Activated CD8-positive, alpha-beta memory T cell treated with anti-CD3 and anti-CD28 coated beads, Interleukin-2, amount 50 U/mL, for 1 hour (primary cell): ENCODE measurements around the gene KIF24.
"Not testable (repeated sequence)": the region's sequence is repeated elsewhere in the genome, so short reads cannot be mapped to it uniquely, and the experiment has no call there.

Source experiments
- DNase-seq: peaks from one replicate; pipeline ENCODE4 v3.0.0-alpha.2; 2020; ENCODE audit errors: extremely low read depth

KIF24 gene, protein sequence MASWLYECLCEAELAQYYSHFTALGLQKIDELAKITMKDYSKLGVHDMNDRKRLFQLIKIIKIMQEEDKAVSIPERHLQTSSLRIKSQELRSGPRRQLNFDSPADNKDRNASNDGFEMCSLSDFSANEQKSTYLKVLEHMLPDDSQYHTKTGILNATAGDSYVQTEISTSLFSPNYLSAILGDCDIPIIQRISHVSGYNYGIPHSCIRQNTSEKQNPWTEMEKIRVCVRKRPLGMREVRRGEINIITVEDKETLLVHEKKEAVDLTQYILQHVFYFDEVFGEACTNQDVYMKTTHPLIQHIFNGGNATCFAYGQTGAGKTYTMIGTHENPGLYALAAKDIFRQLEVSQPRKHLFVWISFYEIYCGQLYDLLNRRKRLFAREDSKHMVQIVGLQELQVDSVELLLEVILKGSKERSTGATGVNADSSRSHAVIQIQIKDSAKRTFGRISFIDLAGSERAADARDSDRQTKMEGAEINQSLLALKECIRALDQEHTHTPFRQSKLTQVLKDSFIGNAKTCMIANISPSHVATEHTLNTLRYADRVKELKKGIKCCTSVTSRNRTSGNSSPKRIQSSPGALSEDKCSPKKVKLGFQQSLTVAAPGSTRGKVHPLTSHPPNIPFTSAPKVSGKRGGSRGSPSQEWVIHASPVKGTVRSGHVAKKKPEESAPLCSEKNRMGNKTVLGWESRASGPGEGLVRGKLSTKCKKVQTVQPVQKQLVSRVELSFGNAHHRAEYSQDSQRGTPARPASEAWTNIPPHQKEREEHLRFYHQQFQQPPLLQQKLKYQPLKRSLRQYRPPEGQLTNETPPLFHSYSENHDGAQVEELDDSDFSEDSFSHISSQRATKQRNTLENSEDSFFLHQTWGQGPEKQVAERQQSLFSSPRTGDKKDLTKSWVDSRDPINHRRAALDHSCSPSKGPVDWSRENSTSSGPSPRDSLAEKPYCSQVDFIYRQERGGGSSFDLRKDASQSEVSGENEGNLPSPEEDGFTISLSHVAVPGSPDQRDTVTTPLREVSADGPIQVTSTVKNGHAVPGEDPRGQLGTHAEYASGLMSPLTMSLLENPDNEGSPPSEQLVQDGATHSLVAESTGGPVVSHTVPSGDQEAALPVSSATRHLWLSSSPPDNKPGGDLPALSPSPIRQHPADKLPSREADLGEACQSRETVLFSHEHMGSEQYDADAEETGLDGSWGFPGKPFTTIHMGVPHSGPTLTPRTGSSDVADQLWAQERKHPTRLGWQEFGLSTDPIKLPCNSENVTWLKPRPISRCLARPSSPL (N-terminal part only)

DNA sequence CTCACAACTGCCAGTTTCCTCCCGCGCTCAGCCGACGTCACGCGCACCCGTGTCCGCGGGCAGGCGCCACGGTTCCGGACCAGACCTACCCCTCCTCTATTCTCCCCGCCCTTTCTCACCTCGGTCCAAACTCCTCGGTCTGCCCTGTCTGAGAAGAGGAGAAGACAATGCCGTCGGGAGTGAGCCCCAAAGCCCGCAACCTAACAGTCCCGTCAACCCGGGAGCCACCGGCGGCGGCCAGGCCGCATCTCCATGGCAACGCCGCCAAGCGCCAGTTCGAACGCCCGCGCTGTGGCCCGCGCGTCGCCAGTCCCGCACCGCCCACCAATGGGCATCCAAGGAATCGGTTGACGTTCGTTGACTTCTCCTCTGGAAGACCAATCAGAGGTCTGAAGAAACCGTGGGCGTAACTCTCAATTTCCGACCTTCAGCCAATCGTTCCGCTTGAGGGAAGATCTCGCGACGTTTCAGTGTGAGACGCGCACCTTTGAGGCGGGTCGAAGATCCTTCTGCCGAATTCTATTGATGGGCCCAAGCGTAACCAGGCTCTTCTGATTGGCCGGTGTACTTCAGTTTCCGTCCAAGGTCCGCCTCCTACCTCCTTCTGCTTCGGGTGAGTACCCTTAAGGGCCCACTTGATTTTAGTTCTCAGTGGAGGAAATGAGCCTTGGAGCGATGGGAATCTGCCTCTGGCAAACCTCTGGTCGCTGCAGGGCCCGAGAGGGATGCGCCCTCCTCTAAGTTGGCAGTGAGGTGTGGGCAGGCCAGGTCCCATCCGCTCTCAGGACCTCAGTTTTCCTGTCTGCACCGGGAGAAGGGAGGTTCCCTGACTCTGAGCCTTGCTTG, at the start of gene KIF24, which contains the start of gene NUDT2:
Gene KIF24, minus strand, starts transcription at position 282 of the 846 bp plus-strand sequence. CDS start 17,922 bp downstream, outside the sequence.
Gene NUDT2, plus strand, starts transcription at position 583 of the 846 bp plus-strand sequence. CDS start 9,471 bp downstream, outside the sequence.
- DNase-seq, result peak; percentile 92

- no peak for DNase-seq
Observed at GRCh38 chr9:34378376-34379060, 49.5 kb upstream of the KIF24 start.

DNA sequence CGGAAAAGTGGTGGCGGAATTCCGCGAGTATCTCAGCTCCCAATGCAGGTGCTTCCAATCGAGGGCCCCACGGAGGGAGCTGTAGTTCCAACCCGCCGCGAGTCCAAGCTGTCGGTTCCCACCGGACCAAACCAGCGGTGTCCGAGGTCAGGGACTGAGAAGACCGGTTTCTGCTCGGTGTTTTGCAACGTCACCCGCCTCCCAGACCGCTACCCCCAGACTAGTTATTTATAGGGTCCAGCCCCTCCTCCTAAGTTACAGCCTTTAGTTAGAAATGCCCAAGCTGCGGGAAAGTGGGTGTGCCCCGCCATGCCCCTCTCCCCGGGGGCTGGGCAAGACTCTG, 48.3 kb upstream of the KIF24 start:
- no peak for DNase-seq

DNA sequence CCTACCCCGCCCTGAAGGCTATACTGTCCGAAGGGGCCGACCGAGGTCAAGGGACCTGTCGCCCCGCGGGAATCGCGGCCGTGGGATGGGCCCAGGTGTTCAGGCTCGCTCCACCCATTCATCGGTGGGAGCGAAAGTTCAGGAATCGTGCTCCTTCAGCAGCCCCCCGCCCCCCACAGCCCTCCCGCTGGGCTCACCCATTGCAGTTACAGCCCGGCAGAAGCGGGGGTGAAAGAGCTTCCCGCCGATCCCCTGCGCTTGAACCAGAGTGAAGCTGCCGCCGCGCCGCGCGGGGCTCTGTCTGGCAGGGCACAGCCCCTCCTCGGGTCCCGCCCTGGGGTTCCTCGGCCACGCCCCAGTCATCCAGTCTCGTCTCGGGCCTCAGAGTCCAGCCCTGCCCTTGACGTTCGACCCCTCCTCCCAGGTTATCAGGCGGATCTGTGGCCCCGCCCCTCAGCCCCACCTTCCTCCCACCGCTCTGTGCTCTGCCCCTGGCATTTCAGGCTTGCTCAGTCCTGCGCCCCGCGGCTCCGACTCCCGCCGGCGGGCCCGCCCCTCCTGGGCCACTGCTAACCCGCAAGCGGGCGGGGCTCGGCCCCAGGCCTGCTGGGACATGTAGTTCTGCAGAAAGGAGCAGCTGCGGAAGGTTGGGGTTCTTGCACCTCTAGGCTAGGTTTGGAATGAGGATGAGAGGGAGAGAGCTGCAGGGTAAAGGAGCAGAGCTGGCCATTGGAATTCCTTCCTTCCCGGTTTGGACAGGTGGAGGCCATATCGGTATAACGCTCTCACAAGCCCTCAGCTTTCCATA, 47.7 kb upstream of the KIF24 start, which contains the start of gene MYORG:
Gene MYORG, minus strand, starts transcription at position 303 of the 808 bp plus-strand sequence. CDS start 3,955 bp downstream, outside the sequence.
- DNase-seq, result peak; percentile 87

GRCh38 chr9:34375901-34376595, 47.0 kb upstream of the KIF24 start:
- DNase-seq, result no peak

DNA sequence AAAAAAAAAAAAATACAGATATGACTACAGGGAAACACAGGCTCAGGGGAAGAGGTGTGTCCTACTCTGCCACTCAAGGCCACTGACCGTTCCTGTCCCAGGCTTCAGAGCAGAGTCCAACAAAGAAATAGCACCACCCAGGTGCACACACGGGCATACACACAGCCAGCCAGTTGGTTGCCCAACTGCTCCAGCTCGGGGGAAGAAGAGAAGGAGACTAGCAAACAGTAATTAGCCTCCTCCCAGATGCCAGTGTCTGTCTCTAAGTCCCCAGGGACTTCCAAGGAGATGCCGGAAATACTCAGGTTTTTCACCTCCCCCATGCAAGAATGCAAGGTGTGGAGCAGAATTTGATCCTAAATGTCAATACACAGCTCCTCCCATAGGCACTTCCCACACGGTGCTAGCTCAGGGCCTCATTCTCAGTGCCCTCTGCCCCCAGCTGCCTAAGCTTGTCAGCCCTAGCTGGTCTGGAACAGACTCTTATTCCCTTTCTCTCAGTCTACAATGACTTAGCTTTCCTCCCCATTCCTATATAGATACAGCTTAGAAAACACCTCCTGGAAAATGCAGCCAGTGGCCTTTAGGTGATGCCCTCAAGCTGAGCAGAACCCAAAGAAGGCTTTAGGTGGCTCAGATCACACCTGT, 46.0 kb upstream of the KIF24 start:
- DNase-seq, result no peak

DNA sequence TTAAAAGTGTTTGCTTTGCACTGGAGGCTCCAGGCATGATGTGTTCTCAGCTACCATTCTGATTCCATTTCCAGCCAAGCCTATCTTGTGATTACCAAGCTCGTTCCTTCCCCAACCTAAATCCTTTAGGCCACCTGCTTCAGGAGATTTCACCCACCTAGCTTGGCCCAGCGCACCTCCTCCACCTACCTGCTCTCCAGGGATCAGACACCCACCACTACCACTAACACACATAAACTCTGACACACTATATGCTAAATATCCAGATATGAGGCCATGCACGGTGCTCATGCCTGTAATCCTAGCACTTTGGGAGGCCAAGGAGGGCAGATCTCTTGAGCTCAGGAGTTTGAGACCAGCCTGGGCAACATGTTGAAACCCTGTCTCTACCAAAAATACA, 45.3 kb upstream of the KIF24 start:
- DNase-seq, result no peak

DNA sequence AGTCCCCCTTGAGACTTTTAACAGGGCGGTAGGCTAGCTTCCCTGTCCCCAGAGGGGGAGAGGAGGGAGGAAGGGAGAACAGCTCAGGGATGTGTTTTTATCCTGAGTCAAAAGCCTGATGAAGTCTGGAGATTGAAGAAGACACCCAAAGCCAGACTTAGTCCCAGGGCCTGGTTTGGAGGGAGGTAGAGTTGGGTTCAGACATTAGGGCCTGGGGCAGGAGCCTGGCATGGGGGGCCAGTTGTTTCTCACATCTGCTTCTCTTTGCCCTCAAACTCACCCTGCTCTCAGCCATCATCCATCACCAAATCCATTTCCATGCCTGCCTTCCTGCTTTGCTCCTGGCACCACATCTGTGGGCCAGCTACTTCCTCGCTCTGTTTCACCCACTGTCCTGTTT, 44.7 kb upstream of the KIF24 start:
- DNase-seq, result no peak

- DNase-seq, result no peak
Observed at GRCh38 chr9:34372467-34373011, 43.5 kb upstream of the KIF24 start.

GRCh38 chr9:34371886-34372466, 42.9 kb upstream of the KIF24 start:
- DNase-seq, result no peak

- no peak for DNase-seq
Observed at GRCh38 chr9:34370970-34371880, 42.2 kb upstream of the KIF24 start.

GRCh38 chr9:34370335-34370969, 41.4 kb upstream of the KIF24 start:
- DNase-seq, result no peak

- no peak for DNase-seq
Observed at GRCh38 chr9:34369636-34370035, 40.6 kb upstream of the KIF24 start.

DNA sequence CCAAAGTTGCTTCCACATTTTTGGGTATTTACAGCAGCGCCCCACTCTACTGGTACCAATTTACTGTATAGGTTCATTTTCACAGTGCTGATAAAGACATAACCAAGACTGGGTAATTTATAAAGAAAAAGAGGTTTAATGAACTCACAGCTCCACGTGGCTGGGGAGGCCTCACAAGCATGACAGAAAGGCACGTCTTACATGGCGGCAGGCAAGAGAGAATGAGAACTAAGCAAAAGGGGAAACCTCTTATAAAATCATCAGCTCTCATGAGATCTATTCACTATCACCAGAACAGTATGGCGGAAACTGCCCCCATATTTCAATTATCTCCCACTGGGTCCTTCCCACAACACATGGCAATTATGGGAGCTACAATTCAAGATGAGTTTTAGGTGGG, 39.7 kb upstream of the KIF24 start:
- not testable (repeated sequence) for DNase-seq

- DNase-seq, result not testable (repeated sequence)
Observed at GRCh38 chr9:34367751-34368410, 38.8 kb upstream of the KIF24 start.
